Activated naive CD4-positive, alpha-beta T cell treated with anti-CD3 and anti-CD28 coated beads for 36 hours (primary cell): Measurements from ENCODE around the gene ZNF785. TPM values are rescaled to one million over a fixed set of nuclear protein-coding genes. Genes with fewer than 3 reads are reported as not detected.
"Not testable (repeated sequence)": the region's sequence is repeated elsewhere in the genome, so short reads cannot be mapped to it uniquely, and the experiment has no call there.

Experiments used
- CTCF ChIA-PET: fragments of 350-600 bp; sonication (Branson Sonifier 250); formaldehyde crosslinking; loops from one replicate; lab custom pipeline; 2021; ENCODE audit warnings: antibody characterized with exemption; lab: Charles Lee
- DNase-seq: peaks from one replicate; pipeline ENCODE4 v3.0.0-alpha.2; 2020
- H3K27ac Mint-ChIP-seq: one replicate; pipeline ENCODE4 v1.8.0; 2021; ENCODE audit warnings: mild to moderate bottlenecking, mixed read lengths
- H3K27me3 Mint-ChIP-seq: one replicate; pipeline ENCODE4 v1.8.0; 2021; ENCODE audit warnings: low read depth, mixed read lengths
- H3K36me3 Mint-ChIP-seq: one replicate; pipeline ENCODE4 v1.8.0; 2021; ENCODE audit warnings: low read depth, mixed read lengths
- H3K4me1 Mint-ChIP-seq: one replicate; pipeline ENCODE4 v1.8.0; 2021; ENCODE audit warnings: low read depth, mixed read lengths
- H3K4me3 Mint-ChIP-seq: one replicate; pipeline ENCODE4 v1.8.0; 2021; ENCODE audit warnings: mild to moderate bottlenecking, moderate library complexity, mixed read lengths
- H3K9me3 Mint-ChIP-seq: one replicate; pipeline ENCODE4 v1.8.0; 2021; ENCODE audit warnings: mixed read lengths
- intact Hi-C: fragments of 100-400 bp; cut with micrococcal nuclease; formaldehyde crosslinking; loops from one replicate; pipeline ENCODE4 v1.15.1; 2023
- total RNA-seq, 2 experiments: library from RNA; stranded (reverse); gene quantifications; one replicate each; pipeline ENCODE4 v1.2.3, GENCODE V29; 2021

Gene ZNF785
- total RNA-seq, 2 experiments from 2014 or later = 11.9 to 13.2 TPM

DNA sequence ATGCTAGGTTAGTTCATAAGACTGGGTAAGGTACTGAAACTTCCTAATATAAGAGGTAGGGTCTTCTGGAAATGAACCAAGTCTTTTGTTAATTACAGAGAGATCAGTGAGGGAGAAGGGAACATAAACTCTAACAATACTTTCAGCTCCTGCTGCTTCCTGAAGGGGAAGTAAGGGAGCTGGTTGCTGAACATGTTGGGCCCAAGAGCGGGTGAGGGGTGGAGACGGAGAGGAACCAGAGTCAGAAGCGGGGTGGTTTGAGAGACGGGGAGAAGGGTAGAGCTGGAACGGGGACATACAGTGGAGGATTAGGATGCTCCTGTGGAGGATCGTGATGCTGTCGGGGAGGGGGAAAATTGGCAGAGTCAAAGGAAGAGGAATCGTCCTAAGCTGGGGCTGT is 39.4 kb downstream of the ZNF785 start:
- Mint-ChIP-seq H3K27ac (peak overlapping the region; percentile 3), H3K36me3 (no peaks in the 10 kb centered on the region), H3K9me3 (no peaks in the 10 kb centered on the region), H3K4me1 (peaks cover 16% of the 10 kb centered on the region), H3K4me3 (no peak overlapping the region), H3K27me3 (no peaks in the 10 kb centered on the region)
- CTCF ChIA-PET = interaction anchor here (0.6 kb wide), 1 partner anchor 177 kb away, joined by 3 read pairs; no protein-coding TSS in a partner anchor
- intact Hi-C loops = no loop called here
- no peak for DNase-seq

DNA sequence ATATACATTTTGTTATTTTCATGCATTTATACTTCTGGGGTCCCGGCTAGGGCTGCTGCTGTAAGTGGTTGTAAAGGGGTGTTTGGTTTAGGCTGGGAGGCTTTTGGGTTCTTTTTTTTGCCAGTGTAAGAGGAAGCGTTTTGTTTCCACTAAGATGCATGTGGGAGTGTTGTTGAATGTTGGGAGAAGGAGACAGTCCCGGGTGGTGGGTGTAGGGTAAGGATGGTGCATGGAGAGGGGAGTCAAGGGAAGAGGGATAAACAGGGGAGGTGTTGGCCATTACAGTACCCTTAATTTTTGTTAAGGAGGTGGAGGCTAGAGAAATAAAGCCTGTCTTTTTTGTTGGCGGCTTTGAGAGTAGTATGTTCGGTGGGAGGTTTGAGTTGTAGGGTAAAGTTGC is 42.4 kb downstream of the ZNF785 start:
- intact Hi-C loops = no loop called here
- CTCF ChIA-PET = interaction anchor here (0.5 kb wide), 1 partner anchor 86 kb away, joined by 3 read pairs; no protein-coding TSS in a partner anchor
- peaks cover 8% of the 10 kb centered on the region for H3K36me3 Mint-ChIP-seq

DNA sequence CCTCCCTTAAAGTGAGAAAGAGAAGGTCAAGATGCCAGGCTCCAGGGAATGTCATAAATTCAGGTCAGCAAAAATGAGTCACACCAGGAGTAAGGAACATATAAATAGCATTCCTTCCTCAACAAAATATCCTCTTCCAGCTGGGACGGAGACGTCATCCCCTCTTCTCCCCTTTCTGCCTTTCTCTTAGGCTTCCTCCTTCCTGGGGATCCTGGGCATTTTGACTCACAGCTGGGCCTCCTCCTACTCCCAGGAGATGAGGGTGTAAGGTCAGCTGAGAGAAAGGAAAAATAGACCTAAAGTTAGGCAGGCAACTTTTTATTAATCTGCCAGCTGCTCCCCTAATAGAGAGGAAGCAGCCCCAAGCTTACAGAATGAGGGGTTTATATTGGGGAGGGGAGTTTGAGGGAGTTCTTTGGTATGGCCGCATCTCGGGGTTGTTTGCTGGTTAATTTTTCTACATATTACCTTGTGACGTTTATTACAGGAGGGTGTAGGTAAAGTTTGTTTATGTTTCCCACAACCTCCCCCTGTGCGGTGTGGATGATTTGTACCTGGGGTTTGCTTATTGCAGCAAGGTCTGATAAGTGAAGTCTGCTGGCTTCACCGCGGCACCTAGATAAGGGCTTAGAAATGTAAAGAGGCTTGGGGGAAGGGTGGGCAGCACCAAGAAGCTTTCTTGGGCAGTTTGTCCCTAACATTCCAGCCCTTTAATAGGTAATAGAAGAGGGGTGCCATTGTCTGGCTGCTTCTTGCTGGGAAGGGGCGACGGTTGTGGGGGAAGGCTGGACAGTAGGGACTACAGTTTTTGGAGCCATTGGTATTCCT is 43.8 kb downstream of the ZNF785 start:
- Mint-ChIP-seq H3K9me3 (no peaks in the 10 kb centered on the region), H3K4me3 (no peak overlapping the region), H3K27ac (no peak overlapping the region), H3K36me3 (peaks cover 20% of the 10 kb centered on the region), H3K27me3 (no peaks in the 10 kb centered on the region), H3K4me1 (peaks cover 20% of the 10 kb centered on the region)
- intact Hi-C loops = no loop called here
- no peak for DNase-seq
- CTCF ChIA-PET = interaction anchor here (0.6 to 0.9 kb wide), 2 partner anchors 10 to 92 kb away, joined by 3 read pairs; no protein-coding TSS in a partner anchor

More for the DNA sequence above, 42.4 kb downstream of the ZNF785 start:
- Mint-ChIP-seq H3K4me3 (no peak overlapping the region), H3K4me1 (peaks cover 8% of the 10 kb centered on the region), H3K9me3 (no peaks in the 10 kb centered on the region), H3K27me3 (no peaks in the 10 kb centered on the region), H3K27ac (no peak overlapping the region)
- no peak for DNase-seq

DNA sequence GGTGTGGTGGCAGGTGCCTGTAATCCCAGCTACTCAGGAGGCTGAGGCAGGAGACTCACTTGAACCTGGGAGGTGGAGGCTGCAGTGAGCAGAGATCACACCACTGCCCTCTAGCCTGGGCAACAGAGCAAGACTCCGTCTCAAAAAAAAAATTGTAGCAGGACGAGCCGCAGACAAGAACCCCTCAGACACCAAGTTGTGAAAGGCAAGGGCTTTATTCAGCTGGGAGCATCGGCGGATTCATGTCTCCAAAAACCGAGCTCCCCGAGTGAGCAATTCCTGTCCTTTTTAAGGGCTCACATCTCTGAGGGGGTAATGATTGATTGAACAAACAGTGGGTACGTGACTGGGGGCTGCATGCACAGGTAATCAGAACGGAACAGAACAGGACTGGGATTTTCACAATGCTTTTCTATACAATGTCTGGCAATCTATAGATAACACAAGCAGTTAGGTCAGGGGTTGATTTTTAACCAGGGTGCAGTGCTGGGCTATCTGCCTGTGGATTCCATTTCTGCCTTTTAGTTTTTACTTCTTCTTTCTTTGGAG is 44.5 kb downstream of the ZNF785 start:
- intact Hi-C loops, H3K27ac Mint-ChIP-seq, H3K9me3 Mint-ChIP-seq, H3K27me3 Mint-ChIP-seq, DNase-seq, H3K4me3 Mint-ChIP-seq: not testable (repeated sequence)
- H3K36me3 Mint-ChIP-seq = peaks cover 28% of the 10 kb centered on the region
- peaks cover 27% of the 10 kb centered on the region for H3K4me1 Mint-ChIP-seq
- CTCF ChIA-PET = interaction anchor here (0.6 to 0.9 kb wide), 2 partner anchors 11 to 91 kb away, joined by 3 read pairs; no protein-coding TSS in a partner anchor

GRCh38 chr16:30539986-30540526 is 45.4 kb downstream of the ZNF785 start:
- CTCF ChIA-PET = interaction anchor here (1.4 kb wide), 1 partner anchor 59 kb away, joined by 3 read pairs; no protein-coding TSS in a partner anchor
- H3K27ac Mint-ChIP-seq, H3K27me3 Mint-ChIP-seq, H3K4me3 Mint-ChIP-seq, intact Hi-C loops, DNase-seq, H3K9me3 Mint-ChIP-seq: not testable (repeated sequence)
- Mint-ChIP-seq H3K4me1 (peaks cover 28% of the 10 kb centered on the region), H3K36me3 (peaks cover 34% of the 10 kb centered on the region)

GRCh38 chr16:30539000-30539964 is 46.2 kb downstream of the ZNF785 start:
- Mint-ChIP-seq H3K36me3 (peaks cover 35% of the 10 kb centered on the region), H3K27me3 (no peaks in the 10 kb centered on the region), H3K4me3 (no peak overlapping the region), H3K27ac (no peak overlapping the region), H3K4me1 (peaks cover 28% of the 10 kb centered on the region), H3K9me3 (no peaks in the 10 kb centered on the region)
- CTCF ChIA-PET = interaction anchor here (1.0 to 1.4 kb wide), 2 partner anchors 59 to 109 kb away, joined by 3 read pairs; partner anchors contain the start of gene DCTPP1
- intact Hi-C loops = no loop called here
- no peak for DNase-seq

DNA sequence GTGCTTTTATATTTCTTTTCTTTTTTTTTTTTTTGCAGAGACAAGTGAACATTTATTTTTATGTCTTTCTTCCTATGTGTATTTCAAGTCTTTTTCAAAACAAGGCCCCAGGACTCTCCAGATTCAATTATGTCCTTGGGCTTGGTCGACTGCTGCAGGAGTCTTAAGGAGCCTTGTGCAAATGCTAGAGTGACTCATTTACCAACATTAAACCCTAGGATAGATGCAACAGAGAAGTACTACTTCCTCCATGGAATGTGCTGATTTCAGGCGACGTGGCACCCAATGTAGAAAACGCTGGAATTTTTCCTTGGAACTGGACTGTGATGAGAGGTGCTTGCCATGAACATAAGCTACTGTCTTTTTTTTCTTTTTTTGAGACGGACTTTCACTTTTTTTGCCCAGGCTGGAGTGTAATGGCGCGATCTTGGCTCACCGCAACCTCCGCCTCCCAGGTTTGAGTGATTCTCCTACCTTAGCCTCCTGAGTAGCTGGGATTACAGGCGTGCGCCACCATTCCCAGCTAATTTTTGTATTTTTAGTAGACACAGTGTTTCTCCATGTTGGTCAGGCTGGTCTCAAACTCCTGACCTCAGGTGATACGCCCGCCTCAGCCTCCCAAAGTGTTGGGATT is 49.0 kb downstream of the ZNF785 start:
- CTCF ChIA-PET = interaction anchor here (0.7 to 3.5 kb wide), 21 partner anchors 17 to 122 kb away, joined by 3 to 26 read pairs (median 6); partner anchors contain the start of genes FBRS, ITGAL, ZNF688 and ZNF764
- H3K27me3 Mint-ChIP-seq, intact Hi-C loops: not testable (repeated sequence)

GRCh38 chr16:30535777-30536190 is 49.7 kb downstream of the ZNF785 start:
- no peaks in the 10 kb centered on the region for H3K9me3 Mint-ChIP-seq
- H3K27ac Mint-ChIP-seq = peak overlapping the region; percentile 99
- H3K4me1 Mint-ChIP-seq = peaks cover 38% of the 10 kb centered on the region
- H3K4me3 Mint-ChIP-seq = peak overlapping the region; percentile 96
- H3K27me3 Mint-ChIP-seq = no peaks in the 10 kb centered on the region
- intact Hi-C loops = loop anchor here (1.0 to 2.0 kb wide), 11 partner anchors 8 to 164 kb away; partner anchors contain the start of genes DCTPP1, FBRS, SEPHS2 and ZNF764
- peaks cover 39% of the 10 kb centered on the region for H3K36me3 Mint-ChIP-seq
- CTCF ChIA-PET = interaction anchor here (0.6 to 3.5 kb wide), 32 partner anchors 18 to 123 kb away, joined by 3 to 26 read pairs (median 4); partner anchors contain the start of genes DCTPP1, FBRS, ITGAL and ZNF688
- DNase-seq = peak; percentile 85

More for the DNA sequence above, 49.0 kb downstream of the ZNF785 start:
- H3K4me1 Mint-ChIP-seq = peaks cover 34% of the 10 kb centered on the region
- H3K4me3 Mint-ChIP-seq = peak overlapping the region; percentile 96
- H3K9me3 Mint-ChIP-seq, DNase-seq: not testable (repeated sequence)
- H3K27ac Mint-ChIP-seq = peak overlapping the region; percentile 99
- H3K36me3 Mint-ChIP-seq = peaks cover 39% of the 10 kb centered on the region

GRCh38 chr16:30535106-30535776 is 50.3 kb downstream of the ZNF785 start:
- CTCF ChIA-PET = interaction anchor here (0.6 to 3.5 kb wide), 32 partner anchors 16 to 123 kb away, joined by 3 to 26 read pairs (median 4); partner anchors contain the start of genes DCTPP1, FBRS, ITGAL and ZNF688
- intact Hi-C loops = loop anchor here (1.0 to 2.0 kb wide), 11 partner anchors 8 to 164 kb away; partner anchors contain the start of genes DCTPP1, FBRS, SEPHS2 and ZNF764
- Mint-ChIP-seq H3K27me3 (no peaks in the 10 kb centered on the region), H3K4me1 (peaks cover 44% of the 10 kb centered on the region), H3K9me3 (no peaks in the 10 kb centered on the region), H3K27ac (peak overlapping the region; percentile 99), H3K36me3 (peaks cover 39% of the 10 kb centered on the region), H3K4me3 (peak overlapping the region; percentile 96)
- peak; percentile 47 for DNase-seq

GRCh38 chr16:30534368-30535105 is 51.0 kb downstream of the ZNF785 start, which contains the start of gene ZNF747:
Gene ZNF747, minus strand, starts transcription at chr16:30534858. Its CDS starts 179 bp downstream, at chr16:30534679.
- peaks cover 39% of the 10 kb centered on the region for H3K36me3 Mint-ChIP-seq
- peaks cover 49% of the 10 kb centered on the region for H3K4me1 Mint-ChIP-seq
- H3K27me3 Mint-ChIP-seq = no peaks in the 10 kb centered on the region
- CTCF ChIA-PET = interaction anchor here (0.9 to 3.5 kb wide), 17 partner anchors 17 to 115 kb away, joined by 3 to 26 read pairs (median 9); partner anchors contain the start of genes DCTPP1, ZNF688, ZNF764 and ZNF785
- H3K9me3 Mint-ChIP-seq = no peaks in the 10 kb centered on the region
- peak within 1 kb of the TSS; percentile 99 for H3K27ac Mint-ChIP-seq
- peak within 1 kb of the TSS; percentile 96 for H3K4me3 Mint-ChIP-seq
- DNase-seq = peak; percentile 94
- intact Hi-C loops = loop anchor here (1.0 to 2.0 kb wide), 12 partner anchors 7 to 163 kb away; partner anchors contain the start of genes DCTPP1, FBRS, SEPHS2 and ZNF764
